Activated CD4-positive, alpha-beta memory T cell treated with anti-CD3 and anti-CD28 coated beads for 36 hours (primary cell): ENCODE measurements around the gene BDH1. TPM values are rescaled to one million over a fixed set of nuclear protein-coding genes. Genes with fewer than 3 reads are reported as not detected.

Experiments
- CTCF ChIA-PET: fragments of 350-600 bp; sonication (Branson Sonifier 250); formaldehyde crosslinking; loops from one replicate; lab custom pipeline; 2021; ENCODE audit warnings: antibody characterized with exemption, inconsistent platforms; lab: Charles Lee
- POLR2A ChIA-PET: fragments of 350-600 bp; sonication (Branson Sonifier 250); formaldehyde crosslinking; loops from one replicate; lab custom pipeline; 2021; ENCODE audit warnings: antibody characterized with exemption; lab: Charles Lee
- DNase-seq: peaks from one replicate; pipeline ENCODE4 v3.0.0-alpha.2; 2020
- H3K27ac Mint-ChIP-seq: one replicate; pipeline ENCODE4 v1.8.0; 2021; ENCODE audit warnings: mixed read lengths
- H3K27me3 Mint-ChIP-seq: one replicate; pipeline ENCODE4 v1.8.0; 2021; ENCODE audit warnings: mixed read lengths
- H3K36me3 Mint-ChIP-seq: one replicate; pipeline ENCODE4 v1.8.0; 2021; ENCODE audit warnings: mixed read lengths
- H3K4me1 Mint-ChIP-seq: one replicate; pipeline ENCODE4 v1.8.0; 2021; ENCODE audit warnings: low read depth, mixed read lengths
- H3K4me3 Mint-ChIP-seq: one replicate; pipeline ENCODE4 v1.8.0; 2021; ENCODE audit warnings: mild to moderate bottlenecking, mixed read lengths
- H3K9me3 Mint-ChIP-seq: one replicate; pipeline ENCODE4 v1.8.0; 2021; ENCODE audit warnings: mixed read lengths
- intact Hi-C: fragments of 100-400 bp; cut with micrococcal nuclease; formaldehyde crosslinking; loops from one replicate; pipeline ENCODE4 v1.15.1; 2023
- total RNA-seq, 2 experiments: library from RNA; stranded (reverse); gene quantifications; one replicate each; pipeline ENCODE4 v1.2.3, GENCODE V29; 2021

BDH1 gene
- total RNA-seq, 2 experiments from 2014 or later = 86.6 to 90.5 TPM

GRCh38 chr3:197542741-197543454 lies 12.9 kb downstream of the BDH1 start:
- no peaks in the 10 kb centered on the region for H3K9me3 Mint-ChIP-seq

GRCh38 chr3:197541756-197542539 lies 13.8 kb downstream of the BDH1 start:
- no peaks in the 10 kb centered on the region for H3K27me3 Mint-ChIP-seq
- DNase-seq = no peak
- H3K36me3 Mint-ChIP-seq = peaks cover 39% of the 10 kb centered on the region
- H3K9me3 Mint-ChIP-seq = no peaks in the 10 kb centered on the region
- no peak overlapping the region for H3K4me3 Mint-ChIP-seq
- H3K4me1 Mint-ChIP-seq = no peaks in the 10 kb centered on the region
- POLR2A ChIA-PET = interaction anchor here (0.6 kb wide), 1 partner anchor 9 kb away, joined by 3 read pairs; no protein-coding TSS in a partner anchor
- CTCF ChIA-PET = interaction anchor here (1.2 kb wide), 1 partner anchor 31 kb away, joined by 3 read pairs; no protein-coding TSS in a partner anchor
- H3K27ac Mint-ChIP-seq = no peak overlapping the region
- intact Hi-C loops = no loop called here

More at GRCh38 chr3:197542741-197543454, 12.9 kb downstream of the BDH1 start:
- Mint-ChIP-seq H3K4me3 (no peak overlapping the region), H3K36me3 (peaks cover 35% of the 10 kb centered on the region), H3K4me1 (no peaks in the 10 kb centered on the region), H3K27ac (no peak overlapping the region), H3K27me3 (no peaks in the 10 kb centered on the region)
- DNase-seq = no peak
- ChIA-PET POLR2A (no interaction called here), CTCF (interaction anchor here (0.7 to 1.2 kb wide), 3 partner anchors 12 to 1249 kb away, joined by 3 read pairs; no protein-coding TSS in a partner anchor)
- intact Hi-C loops = no loop called here

GRCh38 chr3:197540961-197541377 lies 14.8 kb downstream of the BDH1 start:
- intact Hi-C loops = no loop called here
- H3K27me3 Mint-ChIP-seq = no peaks in the 10 kb centered on the region

GRCh38 chr3:197539651-197540051 lies 16.1 kb downstream of the BDH1 start:
- H3K9me3 Mint-ChIP-seq = no peaks in the 10 kb centered on the region
- H3K4me1 Mint-ChIP-seq = no peaks in the 10 kb centered on the region
- no peak for DNase-seq
- ChIA-PET POLR2A (no interaction called here), CTCF (no interaction called here)
- no peaks in the 10 kb centered on the region for H3K27me3 Mint-ChIP-seq
- no peak overlapping the region for H3K27ac Mint-ChIP-seq
- intact Hi-C loops = no loop called here
- peaks cover 34% of the 10 kb centered on the region for H3K36me3 Mint-ChIP-seq
- H3K4me3 Mint-ChIP-seq = no peak overlapping the region

More at GRCh38 chr3:197540961-197541377, 14.8 kb downstream of the BDH1 start:
- H3K9me3 Mint-ChIP-seq = no peaks in the 10 kb centered on the region
- no peak overlapping the region for H3K27ac Mint-ChIP-seq
- H3K4me3 Mint-ChIP-seq = no peak overlapping the region
- POLR2A ChIA-PET = no interaction called here
- H3K4me1 Mint-ChIP-seq = no peaks in the 10 kb centered on the region
- CTCF ChIA-PET = interaction anchor here (0.6 kb wide), 1 partner anchor 172 kb away, joined by 3 read pairs; no protein-coding TSS in a partner anchor
- H3K36me3 Mint-ChIP-seq = peaks cover 40% of the 10 kb centered on the region
- no peak for DNase-seq

GRCh38 chr3:197533927-197534725 lies 21.6 kb downstream of the BDH1 start:
- Mint-ChIP-seq H3K9me3 (no peaks in the 10 kb centered on the region), H3K36me3 (peaks cover 23% of the 10 kb centered on the region), H3K27ac (no peak overlapping the region), H3K4me1 (no peaks in the 10 kb centered on the region), H3K27me3 (no peaks in the 10 kb centered on the region), H3K4me3 (no peak overlapping the region)
- DNase-seq = no peak
- POLR2A ChIA-PET = no interaction called here
- intact Hi-C loops = no loop called here
- CTCF ChIA-PET = no interaction called here

- no peak overlapping the region for H3K4me3 Mint-ChIP-seq
- peaks cover 22% of the 10 kb centered on the region for H3K36me3 Mint-ChIP-seq
- no peak overlapping the region for H3K27ac Mint-ChIP-seq
- ChIA-PET POLR2A (no interaction called here), CTCF (interaction anchor here (0.9 kb wide), 1 partner anchor 290 kb away, joined by 3 read pairs; no protein-coding TSS in a partner anchor)
- intact Hi-C loops = no loop called here
- no peaks in the 10 kb centered on the region for H3K9me3 Mint-ChIP-seq
- DNase-seq = no peak
- H3K4me1 Mint-ChIP-seq = no peaks in the 10 kb centered on the region
- no peaks in the 10 kb centered on the region for H3K27me3 Mint-ChIP-seq
These were observed 22.4 kb downstream of the BDH1 start for GRCh38 chr3:197533396-197533795.

- ChIA-PET CTCF (no interaction called here), POLR2A (no interaction called here)
- no peak for DNase-seq
- H3K9me3 Mint-ChIP-seq = no peaks in the 10 kb centered on the region
- intact Hi-C loops = no loop called here
- H3K36me3 Mint-ChIP-seq = peaks cover 27% of the 10 kb centered on the region
- no peaks in the 10 kb centered on the region for H3K4me1 Mint-ChIP-seq
- H3K27ac Mint-ChIP-seq = no peak overlapping the region
- H3K27me3 Mint-ChIP-seq = no peaks in the 10 kb centered on the region
- no peak overlapping the region for H3K4me3 Mint-ChIP-seq
These were observed 23.4 kb downstream of the BDH1 start for GRCh38 chr3:197532388-197532787.

GRCh38 chr3:197528190-197528589 lies 27.6 kb downstream of the BDH1 start:
- H3K4me1 Mint-ChIP-seq = no peaks in the 10 kb centered on the region
- intact Hi-C loops = no loop called here
- DNase-seq = no peak
- H3K4me3 Mint-ChIP-seq = no peak overlapping the region
- ChIA-PET CTCF (no interaction called here), POLR2A (no interaction called here)
- no peaks in the 10 kb centered on the region for H3K27me3 Mint-ChIP-seq
- peaks cover 29% of the 10 kb centered on the region for H3K36me3 Mint-ChIP-seq
- no peaks in the 10 kb centered on the region for H3K9me3 Mint-ChIP-seq
- no peak overlapping the region for H3K27ac Mint-ChIP-seq

- Mint-ChIP-seq H3K27ac (no peak overlapping the region), H3K4me1 (no peaks in the 10 kb centered on the region), H3K36me3 (peaks cover 31% of the 10 kb centered on the region), H3K27me3 (no peaks in the 10 kb centered on the region), H3K9me3 (no peaks in the 10 kb centered on the region), H3K4me3 (no peak overlapping the region)
- ChIA-PET CTCF (interaction anchor here (1.1 kb wide), 1 partner anchor 25 kb away, joined by 3 read pairs; no protein-coding TSS in a partner anchor), POLR2A (no interaction called here)
- no peak for DNase-seq
- intact Hi-C loops = no loop called here
These were observed 28.2 kb downstream of the BDH1 start for GRCh38 chr3:197527569-197527968.

- Mint-ChIP-seq H3K4me3 (no peak overlapping the region), H3K27ac (no peak overlapping the region), H3K9me3 (no peaks in the 10 kb centered on the region), H3K36me3 (peaks cover 35% of the 10 kb centered on the region), H3K27me3 (no peaks in the 10 kb centered on the region), H3K4me1 (no peaks in the 10 kb centered on the region)
- intact Hi-C loops = no loop called here
- no peak for DNase-seq
- ChIA-PET CTCF (interaction anchor here (1.4 to 1.8 kb wide), 2 partner anchors 16 to 268 kb away, joined by 5 read pairs; no protein-coding TSS in a partner anchor), POLR2A (no interaction called here)
These were observed 30.1 kb downstream of the BDH1 start for GRCh38 chr3:197525706-197526105.

- H3K36me3 Mint-ChIP-seq = peaks cover 33% of the 10 kb centered on the region
- intact Hi-C loops = no loop called here
- H3K27ac Mint-ChIP-seq = no peak overlapping the region
These were observed 31.6 kb downstream of the BDH1 start for GRCh38 chr3:197524128-197524527.

More at GRCh38 chr3:197524128-197524527, 31.6 kb downstream of the BDH1 start:
- DNase-seq = no peak
- H3K27me3 Mint-ChIP-seq = no peaks in the 10 kb centered on the region
- CTCF ChIA-PET = interaction anchor here (1.7 kb wide), 1 partner anchor 22 kb away, joined by 3 read pairs; no protein-coding TSS in a partner anchor
- H3K4me1 Mint-ChIP-seq = peaks cover under 1% of the 10 kb centered on the region
- no peak overlapping the region for H3K4me3 Mint-ChIP-seq
- no peaks in the 10 kb centered on the region for H3K9me3 Mint-ChIP-seq
- POLR2A ChIA-PET = no interaction called here
